HG03342 (cell line): ENCODE measurements around the gene FAAH.
A peak's percentile ranks its signal among the peaks of the same experiment; 100 is the strongest.

ENCODE experiments used
- ATAC-seq: cut with Tn5 transposase; IDR thresholded peaks from one replicate; pipeline ENCODE4 v1.9.1; 2021; ENCODE audit warnings: mild to moderate bottlenecking, moderate library complexity; ENCODE audit not compliant: unreplicated experiment

FAAH gene

DNA sequence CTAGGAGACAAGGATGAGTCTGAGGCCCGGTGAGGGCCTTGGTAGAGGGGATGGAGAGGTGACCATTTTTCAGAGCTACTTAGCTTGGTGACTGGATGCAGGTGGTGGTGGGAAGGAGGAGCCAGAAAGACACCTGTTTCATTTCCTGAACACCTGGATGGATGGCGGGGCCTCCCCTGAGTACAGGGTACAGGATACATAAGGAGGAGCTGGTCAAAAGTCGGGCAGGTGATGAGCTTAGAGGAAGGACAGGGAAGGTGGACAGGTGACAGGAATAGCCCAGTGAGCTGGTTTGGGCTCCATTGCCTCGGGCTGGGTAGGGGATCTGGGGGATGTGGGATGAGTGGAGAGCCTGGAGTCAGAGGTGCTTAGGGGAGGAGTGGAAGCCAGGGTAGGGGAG, 6.3 kb downstream of the FAAH start:
- ATAC-seq: no peak

GRCh38 chr1:46401154-46401913, 7.2 kb downstream of the FAAH start:
- ATAC-seq: no peak

GRCh38 chr1:46401964-46402626, 8.0 kb downstream of the FAAH start:
- no peak for ATAC-seq

GRCh38 chr1:46403916-46404315, 9.8 kb downstream of the FAAH start:
- ATAC-seq: no peak

DNA sequence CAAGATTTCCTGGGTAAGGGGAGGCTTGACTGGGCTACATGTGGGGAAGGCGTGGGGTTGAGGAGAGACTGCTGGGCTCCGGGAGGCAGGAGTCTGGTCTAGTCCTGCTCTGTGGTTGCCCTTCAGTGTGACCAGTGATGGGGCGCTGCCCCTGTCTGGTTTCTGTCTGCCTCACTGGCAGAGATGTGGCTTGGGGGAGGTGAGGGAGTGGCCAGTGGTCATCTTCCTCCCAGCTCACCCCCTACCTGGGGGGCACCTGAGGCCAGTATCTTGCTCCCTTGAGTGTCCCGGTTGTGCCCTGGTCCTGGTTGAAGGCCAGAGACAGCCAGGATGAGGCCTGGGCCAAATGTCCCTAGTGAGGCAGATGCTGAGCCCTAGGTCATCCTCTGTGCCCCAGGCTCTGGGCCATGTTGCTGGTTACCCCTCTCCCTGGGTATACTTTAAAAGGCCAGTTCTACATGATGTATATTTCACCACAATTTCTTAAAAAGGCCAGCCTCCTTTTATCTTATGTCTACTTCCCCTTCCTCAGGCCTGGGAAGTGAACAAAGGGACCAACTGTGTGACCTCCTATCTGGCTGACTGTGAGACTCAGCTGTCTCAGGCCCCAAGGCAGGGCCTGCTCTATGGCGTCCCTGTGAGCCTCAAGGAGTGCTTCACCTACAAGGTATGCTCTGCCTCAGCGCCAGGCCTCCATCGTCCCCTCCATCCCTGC, 10.5 kb downstream of the FAAH start:
- ATAC-seq: no peak

GRCh38 chr1:46405197-46405555, 11.1 kb downstream of the FAAH start:
- no peak for ATAC-seq

DNA sequence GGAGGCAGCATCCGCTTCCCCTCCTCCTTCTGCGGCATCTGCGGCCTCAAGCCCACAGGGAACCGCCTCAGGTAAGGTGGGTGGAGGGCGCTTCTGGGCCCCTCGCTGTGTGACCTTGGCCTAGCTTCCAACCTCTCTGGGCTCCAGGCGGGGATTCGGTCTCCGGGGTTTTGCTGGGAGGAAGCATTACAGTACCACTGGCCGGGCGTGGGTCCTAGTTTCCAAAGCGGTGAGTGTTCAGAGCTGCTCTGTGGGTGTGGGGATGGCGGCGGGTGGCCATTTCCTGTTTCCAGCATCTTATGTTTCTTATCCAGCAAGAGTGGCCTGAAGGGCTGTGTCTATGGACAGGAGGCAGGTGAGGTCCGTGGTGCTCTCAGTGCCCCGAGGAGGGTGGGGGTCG, 11.6 kb downstream of the FAAH start:
- ATAC-seq: no peak

DNA sequence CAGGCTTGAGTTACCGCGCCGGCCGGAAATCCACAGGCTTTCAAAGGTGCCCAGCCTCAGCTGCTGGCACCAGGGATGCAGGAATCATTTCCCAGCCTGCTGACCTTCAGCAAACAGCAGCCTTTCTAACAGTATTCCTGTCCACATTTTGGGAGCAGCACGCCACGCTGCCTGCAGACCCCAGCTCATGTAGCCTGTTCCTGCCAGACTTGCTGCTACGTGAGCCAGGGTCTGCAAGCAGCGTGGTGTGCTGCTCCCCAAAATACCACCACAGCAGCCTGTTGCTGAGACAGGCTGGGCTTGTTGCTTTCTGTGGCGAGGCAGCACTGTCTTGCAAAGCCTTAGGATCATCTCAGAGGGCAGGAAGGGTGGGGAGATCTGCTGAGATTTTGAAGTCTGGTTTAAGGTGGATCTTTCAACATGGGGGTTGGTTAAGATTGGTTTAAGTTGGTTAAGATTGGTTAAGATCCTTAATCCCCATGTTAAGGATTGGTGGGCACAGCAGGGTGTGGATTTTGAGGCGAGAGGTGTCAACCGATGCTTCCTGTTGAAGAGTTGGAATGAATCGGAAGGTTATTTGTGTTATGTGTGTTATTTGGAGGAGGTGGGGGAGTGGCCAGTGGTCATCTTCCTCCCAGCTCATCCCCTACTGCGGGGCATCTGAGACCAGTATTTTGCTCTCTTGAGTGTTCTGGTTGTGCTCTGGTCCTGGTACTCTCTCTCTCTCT, 12.9 kb downstream of the FAAH start:
- no peak for ATAC-seq

- ATAC-seq: no peak
Observed at GRCh38 chr1:46407636-46408035, 13.5 kb downstream of the FAAH start.

- ATAC-seq: no peak
Observed at GRCh38 chr1:46408356-46409062, 14.4 kb downstream of the FAAH start.

DNA sequence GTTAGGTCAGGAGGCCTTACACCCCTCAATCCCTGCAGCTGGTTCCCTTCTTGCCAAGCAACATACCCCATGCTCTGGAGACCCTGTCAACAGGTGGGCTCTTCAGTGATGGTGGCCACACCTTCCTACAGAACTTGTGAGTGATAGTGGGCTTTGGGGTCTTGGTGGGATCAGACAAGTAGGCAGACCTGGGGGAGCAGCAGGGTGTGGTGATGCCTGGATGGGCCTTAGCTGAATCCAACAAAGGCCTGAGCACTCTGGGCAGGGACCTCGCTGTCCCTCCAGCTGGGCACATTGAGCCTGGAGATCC, 14.9 kb downstream of the FAAH start:
- no peak for ATAC-seq

GRCh38 chr1:46410156-46411009, 16.3 kb downstream of the FAAH start:
- no peak for ATAC-seq

- ATAC-seq: no peak
Observed at GRCh38 chr1:46411010-46411405, 16.9 kb downstream of the FAAH start.

DNA sequence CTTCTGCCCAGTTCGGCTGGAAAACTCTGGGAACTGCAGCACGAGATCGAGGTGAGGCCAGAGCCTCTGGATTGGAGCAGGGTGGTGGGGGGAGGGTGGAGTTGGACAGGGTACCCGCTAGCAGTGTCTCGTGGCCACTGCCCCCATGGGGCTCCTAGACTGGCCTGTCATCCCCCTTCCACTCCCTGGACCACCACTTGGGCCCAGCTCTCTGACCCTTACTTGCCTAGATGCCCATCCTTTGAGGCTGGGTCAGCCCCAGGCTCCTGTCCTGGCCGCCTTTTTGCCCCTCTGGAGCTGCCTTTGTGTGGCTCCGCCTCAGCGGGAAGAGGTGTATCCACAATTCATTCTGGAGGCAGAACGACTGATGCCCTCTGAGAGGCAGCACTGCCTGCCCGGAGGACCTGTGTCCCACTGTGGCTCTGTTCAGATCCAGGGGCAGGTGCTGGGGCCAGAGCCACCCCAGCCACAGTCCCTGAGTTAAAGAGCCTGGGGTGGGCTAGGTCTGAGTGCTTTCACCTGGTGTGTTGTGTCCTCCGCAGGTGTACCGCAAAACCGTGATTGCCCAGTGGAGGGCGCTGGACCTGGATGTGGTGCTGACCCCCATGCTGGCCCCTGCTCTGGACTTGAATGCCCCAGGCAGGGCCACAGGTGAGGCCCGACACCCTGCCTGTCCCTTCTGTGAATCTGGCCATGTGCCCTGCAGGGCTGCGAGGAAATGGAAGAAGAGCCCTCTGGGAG, 17.7 kb downstream of the FAAH start:
- ATAC-seq: no peak

DNA sequence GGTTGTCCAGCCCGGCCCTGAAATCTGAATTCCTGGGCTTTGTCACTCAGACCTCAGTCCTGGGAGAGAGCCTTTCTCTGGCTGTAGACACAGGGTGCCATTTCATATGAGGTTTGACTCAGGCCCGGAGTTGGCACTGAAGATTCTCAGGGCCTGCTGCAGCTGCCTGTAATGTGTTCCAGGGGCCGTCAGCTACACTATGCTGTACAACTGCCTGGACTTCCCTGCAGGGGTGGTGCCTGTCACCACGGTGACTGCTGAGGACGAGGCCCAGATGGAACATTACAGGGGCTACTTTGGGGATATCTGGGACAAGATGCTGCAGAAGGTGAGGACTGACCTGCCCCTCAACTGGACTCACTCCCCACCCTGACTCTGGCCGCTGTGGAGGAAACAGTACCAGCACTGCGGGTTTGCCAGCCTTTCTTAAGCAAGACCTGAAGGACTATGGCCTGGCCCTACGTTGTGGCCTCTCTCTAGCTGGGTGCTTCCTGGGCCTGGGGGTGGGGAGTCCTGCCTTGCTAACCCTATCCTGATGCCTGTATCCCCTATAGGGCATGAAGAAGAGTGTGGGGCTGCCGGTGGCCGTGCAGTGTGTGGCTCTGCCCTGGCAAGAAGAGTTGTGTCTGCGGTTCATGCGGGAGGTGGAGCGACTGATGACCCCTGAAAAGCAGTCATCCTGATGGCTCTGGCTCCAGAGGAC, 18.9 kb downstream of the FAAH start:
- ATAC-seq: no peak

DNA sequence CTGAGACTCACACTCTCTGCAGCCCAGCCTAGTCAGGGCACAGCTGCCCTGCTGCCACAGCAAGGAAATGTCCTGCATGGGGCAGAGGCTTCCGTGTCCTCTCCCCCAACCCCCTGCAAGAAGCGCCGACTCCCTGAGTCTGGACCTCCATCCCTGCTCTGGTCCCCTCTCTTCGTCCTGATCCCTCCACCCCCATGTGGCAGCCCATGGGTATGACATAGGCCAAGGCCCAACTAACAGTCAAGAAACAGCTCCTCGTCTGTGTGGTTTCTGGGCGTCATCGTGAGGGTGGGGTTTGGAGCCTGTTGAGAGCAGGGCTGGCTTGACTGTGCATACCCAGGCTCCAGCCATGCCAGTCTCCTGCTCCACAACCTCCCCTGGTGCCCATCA, 19.5 kb downstream of the FAAH start:
- ATAC-seq: peak; percentile 65

GRCh38 chr1:46415514-46415913, 21.4 kb downstream of the FAAH start:
- no peak for ATAC-seq

DNA sequence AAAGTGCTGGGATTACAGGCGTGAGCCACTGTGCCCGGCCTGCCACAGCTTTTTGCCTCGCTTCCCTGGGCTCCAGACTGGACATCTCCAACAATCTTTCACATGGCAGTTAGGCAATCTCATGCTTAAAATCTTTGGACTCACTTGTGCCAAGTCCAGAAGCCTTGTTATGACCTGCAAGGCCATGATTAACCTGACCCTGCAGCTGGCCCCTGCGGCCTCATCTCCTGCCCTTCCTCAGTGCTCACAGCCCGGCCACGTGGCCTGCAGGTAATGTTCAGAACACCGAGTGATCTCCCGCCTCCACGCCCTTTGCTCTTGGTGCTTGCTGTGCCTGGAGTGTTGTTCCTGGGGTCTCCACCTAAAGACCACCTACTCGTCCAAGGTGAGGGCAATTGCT, 24.9 kb downstream of the FAAH start:
- ATAC-seq: no peak

GRCh38 chr1:46420533-46420915, 26.4 kb downstream of the FAAH start:
- no peak for ATAC-seq
